Right lobe of liver (tissue), 6 donors: ENCODE measurements around the gene DCTN5. TPM values are rescaled to one million over a fixed set of nuclear protein-coding genes. Genes with fewer than 3 reads are reported as not detected.

Experiments used
- ATAC-seq, 4 donors: fragments of 200-7000 bp; cut with Tn5 transposase; one replicate each; pipeline ENCODE4 v1.9.1; 2020; ENCODE audit warnings: mild to moderate bottlenecking in 4 of 4, moderate library complexity in 4 of 4
- DNase-seq, 3 donors: peaks; one replicate each; pipeline ENCODE4 v3.0.0-alpha.2; 2020
- H3K27ac ChIP-seq, 3 donors: fragments of 200-600 bp; one replicate each; pipeline ENCODE4 v1.8.0; 2022
- H3K27me3 ChIP-seq, 2 donors: fragments of 200-600 bp; one replicate each; pipeline ENCODE4 v1.8.0; 2022
- H3K36me3 ChIP-seq, 4 donors: fragments of 200-600 bp; sonication (generic) in 1 of 4; one replicate each; pipeline versions ENCODE4 v1.5.1 to v1.8.0; 2017 to 2022; ENCODE audit warnings: control low read depth in 1 of 4
- H3K4me1 ChIP-seq, 4 donors: fragments of 200-600 bp; sonication (generic) in 1 of 4; one replicate each; pipeline versions ENCODE4 v1.5.1 to v1.8.0; 2017 to 2022; ENCODE audit warnings: control low read depth in 1 of 4
- H3K4me3 ChIP-seq, 3 donors: fragments of 200-600 bp; one replicate each; pipeline ENCODE4 v1.8.0; 2022
- H3K9me3 ChIP-seq, 4 donors: fragments of 200-600 bp; sonication (generic) in 1 of 4; one replicate each; pipeline versions ENCODE4 v1.5.1 to v1.8.0; 2017 to 2022; ENCODE audit warnings: control low read depth in 1 of 4
- POLR2A ChIP-seq: fragments of 450-650 bp; IDR thresholded peaks from one replicate; pipeline ENCODE4 v1.6.1; 2017; ENCODE audit warnings: antibody characterized with exemption, mild to moderate bottlenecking
- WGBS: methylation state at CpG from one replicate; pipeline ENCODE4 v1.1.6; 2018; ENCODE audit warnings: low coverage, low lambda C conversion rate; ENCODE audit not compliant: insufficient coverage; ENCODE audit errors: missing lambda C conversion rate; 5-methylcytosine and 5-hydroxymethylcytosine counted together
- intact Hi-C, 2 donors: fragments of 100-400 bp; cut with DNase I; formaldehyde crosslinking; loops; one replicate each; pipeline versions ENCODE4 v1.11.2 to v1.14.1; 2022
- total RNA-seq, 6 experiments: library from RNA; depleted of rRNA in 2 of 6; stranded (reverse); fragments of >200 nt in 2 of 6; fragmentation: NEBNext Ultra II Directional in 3 of 6; extraction: Animal tissue kit (Norgen Biotek cat#: 25700) in 3 of 6; gene quantifications; one replicate each; pipeline versions ENCODE4 v1.1.0 to v1.2.4, GENCODE V29; 2016 to 2023
- TF ChIP-seq, protein P1 (sequence below), 4 donors: fragments of 200-600 bp in 3 of 4; fragments of 450-650 bp in 1 of 4; IDR thresholded peaks; one replicate each; pipeline versions ENCODE4 v1.5.1 to v1.8.0; 2016 to 2022; ENCODE audit warnings: antibody characterized with exemption in 4 of 4, mild to moderate bottlenecking in 2 of 4
- donor health status: DM: no; HTN: yes; CAD: no.
- donor health status: DM: no; HTN: no; CAD: no.
- donor health status: DM: no; HTN: no; CAD: no.
- donor health status: DM: no; HTN: yes; CAD: no.
- donor health status: DM: no; HTN: yes; CAD: no.

Gene DCTN5
- total RNA-seq, 6 experiments from 2014 or later, result 10.0 to 18.9 (median 18.3) TPM

DNA sequence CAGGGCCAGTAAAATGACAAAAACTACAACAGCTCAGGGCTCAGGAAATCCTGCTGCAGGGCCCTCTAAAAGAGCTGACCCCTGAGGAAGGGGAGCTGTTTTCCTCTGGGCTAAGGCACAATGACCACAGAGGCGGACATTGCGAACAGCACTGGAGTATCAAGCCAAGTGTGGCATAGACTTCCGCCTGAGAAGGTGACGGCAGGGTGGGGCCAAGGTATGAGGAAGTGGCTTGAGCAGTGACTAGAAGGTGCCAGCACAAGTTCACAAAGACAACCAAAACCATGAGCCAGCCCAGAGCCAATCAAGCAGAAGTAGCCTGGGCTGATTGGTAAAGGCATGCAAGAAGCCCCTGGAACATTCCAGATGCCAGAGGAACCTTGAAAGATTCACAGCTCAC, 57.8 kb downstream of the DCTN5 start:
- intact Hi-C loops, result no loop called here
- TF ChIP-seq, protein P1, sequence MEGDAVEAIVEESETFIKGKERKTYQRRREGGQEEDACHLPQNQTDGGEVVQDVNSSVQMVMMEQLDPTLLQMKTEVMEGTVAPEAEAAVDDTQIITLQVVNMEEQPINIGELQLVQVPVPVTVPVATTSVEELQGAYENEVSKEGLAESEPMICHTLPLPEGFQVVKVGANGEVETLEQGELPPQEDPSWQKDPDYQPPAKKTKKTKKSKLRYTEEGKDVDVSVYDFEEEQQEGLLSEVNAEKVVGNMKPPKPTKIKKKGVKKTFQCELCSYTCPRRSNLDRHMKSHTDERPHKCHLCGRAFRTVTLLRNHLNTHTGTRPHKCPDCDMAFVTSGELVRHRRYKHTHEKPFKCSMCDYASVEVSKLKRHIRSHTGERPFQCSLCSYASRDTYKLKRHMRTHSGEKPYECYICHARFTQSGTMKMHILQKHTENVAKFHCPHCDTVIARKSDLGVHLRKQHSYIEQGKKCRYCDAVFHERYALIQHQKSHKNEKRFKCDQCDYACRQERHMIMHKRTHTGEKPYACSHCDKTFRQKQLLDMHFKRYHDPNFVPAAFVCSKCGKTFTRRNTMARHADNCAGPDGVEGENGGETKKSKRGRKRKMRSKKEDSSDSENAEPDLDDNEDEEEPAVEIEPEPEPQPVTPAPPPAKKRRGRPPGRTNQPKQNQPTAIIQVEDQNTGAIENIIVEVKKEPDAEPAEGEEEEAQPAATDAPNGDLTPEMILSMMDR (IDR thresholded peaks at IDR 0.05), result no peak
- no peak for TF ChIP-seq POLR2A
- H3K27ac ChIP-seq, result no peak overlapping the region
- no peaks in the 10 kb centered on the region for H3K9me3 ChIP-seq
- no CpG with 5 or more reads among the region's 4 CpGs for WGBS
- H3K27me3 ChIP-seq, result no peaks in the 10 kb centered on the region
- no peaks in the 10 kb centered on the region for H3K4me1 ChIP-seq
- ATAC-seq, result peak in 1 of 4 donors; percentile 36
- no peak for DNase-seq
- no peaks in the 10 kb centered on the region for H3K36me3 ChIP-seq
- no peak overlapping the region for H3K4me3 ChIP-seq

GRCh38 chr16:23700093-23700492, 58.8 kb downstream of the DCTN5 start:
- no peak for DNase-seq
- Histone ChIP-seq H3K27ac (no peak overlapping the region), H3K9me3 (no peaks in the 10 kb centered on the region), H3K4me3 (no peak overlapping the region), H3K4me1 (no peaks in the 10 kb centered on the region), H3K36me3 (no peaks in the 10 kb centered on the region), H3K27me3 (no peaks in the 10 kb centered on the region)
- WGBS, result 50% methylated on average over 1 of the region's 2 CpGs
- no peak for ATAC-seq
- intact Hi-C loops, result no loop called here
- TF ChIP-seq, protein P1 (IDR thresholded peaks at IDR 0.05), result no peak
- TF ChIP-seq POLR2A, result no peak

DNA sequence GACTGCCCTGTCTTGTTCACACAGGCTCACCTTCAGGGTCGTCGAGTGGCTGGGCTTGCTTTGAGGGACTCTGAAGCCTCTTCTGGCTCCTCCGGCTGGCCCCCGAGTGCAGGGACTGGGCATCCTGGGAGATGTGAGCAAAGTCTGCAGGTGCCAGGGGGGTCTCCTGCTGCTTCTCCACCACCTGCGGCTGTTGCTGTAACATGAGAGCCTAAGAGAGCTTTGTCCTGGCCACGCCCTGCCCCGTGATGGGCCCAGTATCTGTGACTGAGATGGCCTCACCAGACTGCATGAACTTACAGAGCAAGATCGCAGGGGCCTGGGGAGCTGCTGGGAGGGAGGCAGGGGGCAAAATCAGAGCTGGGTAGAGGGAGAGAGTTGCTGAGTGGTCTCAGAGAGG, 59.2 kb downstream of the DCTN5 start:
- TF ChIP-seq, protein P1 (IDR thresholded peaks at IDR 0.05), result no peak
- no peaks in the 10 kb centered on the region for H3K27me3 ChIP-seq
- no peak overlapping the region for H3K4me3 ChIP-seq
- no peaks in the 10 kb centered on the region for H3K36me3 ChIP-seq
- 21% methylated on average over 6 of the region's 8 CpGs for WGBS
- no peak overlapping the region for H3K27ac ChIP-seq
- DNase-seq (no peak), ATAC-seq (no peak)
- H3K4me1 ChIP-seq, result no peaks in the 10 kb centered on the region
- no peaks in the 10 kb centered on the region for H3K9me3 ChIP-seq
- intact Hi-C loops, result no loop called here

DNA sequence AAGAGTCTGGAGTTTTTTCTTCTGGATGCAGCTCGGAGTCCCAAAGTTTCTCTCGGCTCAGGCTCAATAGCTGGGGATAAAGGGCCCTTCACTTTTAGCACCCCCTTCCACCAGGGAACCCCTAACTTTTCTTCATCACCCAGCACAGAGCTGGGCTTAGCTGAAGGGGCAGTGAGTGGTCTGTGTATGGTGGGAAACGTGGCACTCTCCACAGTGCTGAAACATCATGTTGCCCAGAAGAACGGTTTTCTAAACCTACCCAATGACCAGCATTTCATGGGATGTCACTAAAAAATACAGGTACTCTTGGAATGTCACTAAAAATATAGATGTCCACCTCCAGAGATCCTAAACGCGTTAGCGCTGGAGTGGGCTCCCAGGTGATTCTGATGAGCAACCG, 59.8 kb downstream of the DCTN5 start:
- WGBS, result 58% methylated on average over 7 of the region's 8 CpGs
- ATAC-seq (no peak), DNase-seq (no peak)
- H3K36me3 ChIP-seq, result no peaks in the 10 kb centered on the region
- no peak overlapping the region for H3K27ac ChIP-seq
- intact Hi-C loops, result no loop called here
- H3K4me3 ChIP-seq, result no peak overlapping the region
- H3K27me3 ChIP-seq, result no peaks in the 10 kb centered on the region
- no peaks in the 10 kb centered on the region for H3K9me3 ChIP-seq
- TF ChIP-seq, protein P1 (IDR thresholded peaks at IDR 0.05), result no peak
- TF ChIP-seq POLR2A, result no peak
- no peaks in the 10 kb centered on the region for H3K4me1 ChIP-seq

- ATAC-seq (no peak), DNase-seq (no peak)
- Histone ChIP-seq H3K4me3 (no peak overlapping the region), H3K27me3 (no peaks in the 10 kb centered on the region), H3K9me3 (no peaks in the 10 kb centered on the region), H3K4me1 (no peaks in the 10 kb centered on the region), H3K36me3 (no peaks in the 10 kb centered on the region), H3K27ac (no peak overlapping the region)
- TF ChIP-seq, protein P1 (IDR thresholded peaks at IDR 0.05), result no peak
- no peak for TF ChIP-seq POLR2A
- intact Hi-C loops, result no loop called here
- 49% methylated on average over 2 of the region's 2 CpGs for whole genome bisulfite sequencing
Observed at GRCh38 chr16:23702951-23703350, 61.7 kb downstream of the DCTN5 start.
